GDM1 (cell line): ENCODE data around the gene COL6A2.
"Not testable (repeated sequence)": the region's sequence is repeated elsewhere in the genome, so short reads cannot be mapped to it uniquely, and the experiment has no call there.

Experiments used
- DNase-seq: peaks from one replicate; lab custom pipeline; 2025; lab: John Stamatoyannopoulos, UW

Gene COL6A2

DNA sequence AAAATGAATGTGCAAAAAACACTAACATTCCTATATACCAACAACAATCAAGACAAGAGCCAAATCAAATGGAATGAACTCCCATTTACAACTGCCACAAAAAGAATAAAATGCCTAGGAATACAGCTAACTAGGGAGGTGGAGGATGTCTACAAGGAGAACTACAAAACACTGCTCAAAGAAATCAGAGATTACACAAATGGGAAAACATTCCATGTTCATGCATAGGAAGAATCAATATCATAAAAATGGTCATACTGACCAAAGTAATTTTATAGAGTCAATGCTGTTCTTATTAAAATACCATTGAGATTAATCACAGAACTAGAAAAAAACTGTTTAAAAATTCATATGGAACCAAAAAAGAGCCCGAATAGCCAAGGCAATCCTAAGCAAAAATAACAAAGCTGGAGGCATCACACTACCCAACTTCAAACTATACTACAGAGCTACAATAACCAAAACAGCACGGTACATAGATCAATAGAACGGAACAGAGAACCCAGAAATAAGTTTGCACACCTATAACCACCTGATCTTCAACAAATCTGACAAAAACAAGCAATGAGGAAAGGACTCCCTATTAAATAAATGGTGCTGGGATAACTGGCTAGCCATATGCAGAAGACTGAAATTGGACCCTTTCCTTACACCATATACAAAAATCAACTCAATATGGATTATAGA lies 78.7 kb downstream of the COL6A2 start:
- DNase-seq: not testable (repeated sequence)

DNA sequence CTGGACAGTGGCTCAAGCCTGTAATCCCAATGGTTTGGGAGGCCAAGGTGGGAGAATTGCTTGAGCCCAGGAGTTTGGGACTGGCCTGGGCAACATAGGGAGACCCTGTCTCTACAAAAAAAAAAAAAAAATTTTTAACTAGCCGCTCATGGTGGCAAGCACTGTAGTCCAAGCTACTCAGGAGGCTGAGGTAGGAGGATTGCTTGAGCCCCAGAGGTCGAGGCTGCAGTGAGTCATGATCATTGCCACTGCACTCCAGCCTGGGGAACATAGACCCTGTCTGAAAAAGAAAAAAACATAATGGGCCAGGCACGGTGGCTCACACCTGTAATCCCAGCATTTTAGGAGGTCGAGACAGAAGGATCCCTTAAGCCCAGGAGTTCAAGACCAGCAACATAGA lies 81.0 kb downstream of the COL6A2 start:
- DNase-seq: no peak
